COLO668 (cell line): ENCODE measurements around the gene SDHAF1.
"Not testable (repeated sequence)": the region's sequence is repeated elsewhere in the genome, so short reads cannot be mapped to it uniquely, and the experiment has no call there.

ENCODE experiments used
- DNase-seq: peaks from one replicate; lab custom pipeline; 2025; ENCODE audit not compliant: unreplicated experiment; lab: John Stamatoyannopoulos, UW

Gene SDHAF1

GRCh38 chr19:35995048-35995993, at the start of gene SDHAF1:
Gene SDHAF1 (plus strand): TSS chr19:35995188. CDS start chr19:35995275, 87 bp downstream.
- peak; percentile 96 for DNase-seq

GRCh38 chr19:35946203-35946602, 48.8 kb upstream of the SDHAF1 start:
- no peak for DNase-seq

DNA sequence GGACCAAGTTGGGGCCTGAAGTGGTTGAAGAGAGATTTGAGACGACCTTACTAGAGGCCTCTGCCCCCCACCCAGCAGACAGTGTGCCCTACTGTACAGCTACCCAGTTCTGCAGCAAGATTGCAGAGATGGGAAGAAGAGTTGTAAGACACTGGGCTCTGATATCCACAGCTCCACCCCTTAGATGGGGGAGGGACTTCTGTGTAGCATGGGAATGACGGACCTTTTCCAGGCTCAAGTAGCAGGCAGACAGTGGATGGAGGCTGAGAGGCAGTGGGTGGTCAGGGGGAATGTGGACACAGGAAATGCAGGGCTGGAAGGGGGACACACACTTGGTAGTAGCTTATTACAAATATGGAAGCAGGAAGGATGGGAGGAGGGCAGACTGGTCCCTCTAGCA, 45.9 kb upstream of the SDHAF1 start:
- DNase-seq: no peak

DNA sequence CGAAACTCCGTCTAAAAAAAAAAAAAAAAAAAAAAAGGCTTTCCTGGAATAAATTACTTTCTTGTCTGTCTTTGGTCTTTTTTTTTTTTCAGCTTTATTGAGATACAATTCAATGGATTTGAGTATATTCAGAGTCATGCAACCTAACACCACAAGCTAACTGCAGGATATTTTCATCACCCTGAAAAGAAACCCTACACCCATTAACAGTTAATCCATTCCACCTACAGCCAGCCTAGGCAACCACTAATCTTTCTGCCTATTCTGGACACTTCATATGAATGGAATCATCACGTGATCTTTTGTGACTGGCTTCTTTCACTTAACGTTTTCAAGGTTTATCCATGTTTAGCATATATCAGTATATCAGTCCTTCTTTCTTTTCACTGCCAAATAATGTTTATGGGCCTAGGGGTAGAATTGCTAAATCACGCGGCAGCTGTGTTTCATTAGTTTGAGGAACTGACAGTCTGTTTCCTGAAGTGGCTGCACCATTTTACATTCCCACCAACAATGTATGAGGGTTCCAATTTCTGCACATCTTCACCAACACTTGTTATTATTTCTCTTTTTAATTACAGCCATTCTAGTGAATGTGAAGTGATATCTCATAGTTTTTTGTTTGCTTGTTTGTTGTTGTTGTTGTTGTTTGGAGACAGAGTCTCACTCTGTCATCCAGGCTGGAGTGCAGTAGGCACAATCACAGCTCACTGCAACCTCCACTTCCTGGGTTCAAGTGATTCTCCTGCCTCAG, 38.9 kb upstream of the SDHAF1 start:
- DNase-seq: no peak

DNA sequence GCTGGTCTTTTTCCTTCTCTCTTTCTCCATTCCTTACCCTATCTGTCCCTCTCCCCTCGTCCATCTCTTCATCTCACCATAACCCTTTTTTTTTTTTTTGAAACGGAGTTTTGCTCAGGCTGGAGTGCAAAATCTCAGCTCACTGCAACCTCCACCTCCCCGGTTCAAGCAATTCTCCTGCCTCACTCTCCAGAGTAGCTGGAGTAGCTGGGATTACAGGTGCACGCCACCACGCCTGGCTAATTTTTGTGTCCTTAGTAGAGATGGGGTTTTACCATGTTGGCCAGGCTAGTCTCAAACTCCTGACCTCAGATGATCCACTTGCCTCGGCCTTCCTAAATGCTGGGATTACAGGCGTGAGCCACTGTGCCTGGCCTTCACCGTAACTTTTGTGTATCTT, 37.6 kb upstream of the SDHAF1 start:
- DNase-seq: not testable (repeated sequence)

- DNase-seq: no peak
These were observed 36.3 kb upstream of the SDHAF1 start for GRCh38 chr19:35958660-35959039.

GRCh38 chr19:35959040-35959967, 35.7 kb upstream of the SDHAF1 start:
- DNase-seq: peak; percentile 40

DNA sequence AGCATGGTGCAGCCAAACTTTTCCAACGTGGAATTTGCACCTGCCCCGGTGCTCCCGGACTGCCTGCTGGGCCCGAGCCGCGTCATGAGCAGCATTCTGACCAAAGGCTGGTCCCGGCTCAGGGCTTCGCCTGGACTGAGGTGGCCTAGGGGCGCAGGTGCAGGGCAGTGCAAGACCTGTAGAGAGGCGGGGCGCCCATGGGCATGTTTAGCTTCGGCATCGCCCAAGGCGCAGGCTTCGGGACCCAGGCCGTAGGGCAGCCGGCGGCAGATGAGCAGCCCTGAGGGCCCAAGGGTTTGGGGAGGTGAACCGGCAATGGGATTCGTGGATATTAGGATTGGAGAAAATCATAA, 35.0 kb upstream of the SDHAF1 start:
- DNase-seq: no peak

DNA sequence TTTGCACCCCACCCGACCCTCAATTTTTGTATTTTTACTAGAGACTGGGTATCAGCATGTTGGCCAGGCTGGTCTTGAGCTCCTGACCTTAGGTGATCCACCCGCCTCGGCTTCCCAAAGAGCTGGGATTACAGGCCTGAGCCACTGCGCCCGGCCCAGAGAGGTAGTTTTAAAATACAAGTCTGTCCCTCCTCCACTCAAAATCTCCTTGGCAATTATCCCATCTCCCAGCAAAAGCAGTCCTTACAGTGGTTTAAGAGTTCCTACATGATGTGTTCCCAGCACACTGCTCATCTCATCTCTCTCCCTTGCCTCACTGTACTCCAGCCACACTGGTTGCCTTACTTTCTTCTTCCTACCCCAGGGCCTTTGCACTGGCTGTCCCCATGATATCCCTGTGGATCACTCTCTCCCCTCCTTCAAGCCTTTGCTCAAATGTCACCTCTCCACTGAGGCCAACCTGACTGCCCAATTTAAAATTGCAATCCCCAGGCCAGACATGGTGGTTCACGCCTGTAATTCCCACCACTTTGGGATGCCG, 34.5 kb upstream of the SDHAF1 start:
- DNase-seq: no peak

DNA sequence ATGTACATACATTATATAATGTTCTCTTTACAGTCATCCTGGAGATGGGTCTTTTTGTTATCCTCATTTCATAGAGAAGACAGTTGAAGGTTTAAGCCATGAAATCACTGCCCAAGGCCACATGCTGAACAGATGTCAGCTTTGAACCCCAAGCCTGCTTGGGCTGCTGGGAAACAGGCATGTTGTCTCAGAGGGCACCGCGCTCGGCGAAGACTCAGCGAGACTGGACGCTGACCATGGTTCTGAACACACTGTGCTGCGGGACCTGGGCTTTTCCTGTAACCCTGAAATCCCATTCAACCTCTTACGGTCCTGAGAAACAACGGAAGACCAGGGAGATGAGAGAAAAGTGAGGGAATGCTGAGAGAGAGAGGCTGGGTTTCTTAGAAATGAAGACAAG, 31.5 kb upstream of the SDHAF1 start:
- DNase-seq: no peak

DNA sequence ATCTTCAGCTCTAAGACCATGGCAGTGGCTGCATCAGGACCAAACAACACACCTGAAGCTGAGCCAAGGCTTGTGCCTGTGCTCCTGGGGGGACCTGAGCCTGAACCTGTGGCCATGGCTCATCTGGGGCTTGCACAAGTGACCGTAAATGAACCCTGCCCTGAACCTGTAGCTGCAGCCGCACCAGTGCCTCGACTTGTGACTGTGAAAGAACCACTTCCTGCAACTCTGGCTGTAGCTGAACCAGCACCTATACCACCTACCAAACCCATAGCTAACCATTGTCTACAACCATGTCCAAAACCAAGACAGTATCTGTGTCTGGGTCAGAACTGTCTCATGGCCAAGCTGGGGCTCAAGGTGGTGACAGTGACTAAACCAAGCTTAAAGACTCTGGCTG, 28.2 kb upstream of the SDHAF1 start:
- no peak for DNase-seq

- DNase-seq: peak; percentile 9
These were observed 21.5 kb upstream of the SDHAF1 start for GRCh38 chr19:35973487-35973886.

- DNase-seq: no peak
These were observed 19.3 kb upstream of the SDHAF1 start for GRCh38 chr19:35975608-35976214.

DNA sequence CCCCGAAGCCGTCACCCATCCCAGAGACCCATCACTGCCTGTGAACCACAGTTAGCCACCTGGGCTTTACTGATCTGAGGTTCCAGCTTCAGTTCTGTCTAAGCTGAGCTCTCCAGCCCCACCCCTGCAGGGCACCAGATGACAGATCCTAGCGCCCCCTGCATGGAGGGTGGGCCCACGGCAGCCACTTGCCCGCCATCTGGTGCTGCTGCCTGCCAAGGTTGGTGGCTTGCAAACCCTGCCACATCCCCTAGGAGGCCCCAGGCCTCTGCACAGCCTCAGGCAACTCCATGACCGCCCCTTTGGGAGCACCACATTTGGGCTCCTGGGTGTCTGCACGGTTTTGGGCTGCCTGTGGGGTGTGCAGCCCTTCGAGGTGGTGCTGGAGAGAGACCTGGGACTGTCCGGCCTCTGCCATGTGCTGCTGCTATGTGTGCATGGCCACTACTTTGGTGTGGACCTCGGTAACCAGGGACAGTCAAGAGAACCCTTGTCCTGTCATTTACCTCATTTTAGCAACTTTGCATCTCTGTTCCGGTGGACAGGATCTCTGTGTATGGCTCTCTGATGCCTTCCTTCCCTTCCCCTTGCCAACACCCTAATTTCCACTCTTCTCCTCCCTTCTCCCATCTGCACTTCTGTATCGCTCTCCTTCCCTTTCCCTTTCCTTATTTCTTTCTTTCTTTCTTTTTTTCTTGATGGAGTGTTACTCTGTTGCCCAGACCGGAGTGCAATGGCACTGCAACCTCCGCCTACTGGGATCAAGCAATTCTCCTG, 17.4 kb upstream of the SDHAF1 start:
- peak; percentile 39 for DNase-seq

GRCh38 chr19:35978271-35978670, 16.7 kb upstream of the SDHAF1 start:
- no peak for DNase-seq

- no peak for DNase-seq
These were observed 16.1 kb upstream of the SDHAF1 start for GRCh38 chr19:35978832-35979365.

- not testable (repeated sequence) for DNase-seq
These were observed 14.0 kb upstream of the SDHAF1 start for GRCh38 chr19:35980997-35981396.

- no peak for DNase-seq
These were observed 11.8 kb upstream of the SDHAF1 start for GRCh38 chr19:35983177-35983576.

- no peak for DNase-seq
These were observed 8.9 kb upstream of the SDHAF1 start for GRCh38 chr19:35986111-35986510.
